Activated CD8-positive, alpha-beta memory T cell treated with anti-CD3 and anti-CD28 coated beads, Interleukin-2, amount 50 U/mL, for 24 hours (primary cell): ENCODE data around the gene GRB7.

Experiments
- DNase-seq: peaks from one replicate; pipeline ENCODE4 v3.0.0-alpha.2; 2020; ENCODE audit errors: extremely low read depth

Gene GRB7

GRCh38 chr17:39772987-39773934, 35.5 kb downstream of the GRB7 start:
- no peak for DNase-seq

GRCh38 chr17:39774047-39774446, 36.3 kb downstream of the GRB7 start:
- DNase-seq = no peak

GRCh38 chr17:39775031-39775430, 37.3 kb downstream of the GRB7 start:
- DNase-seq = no peak

DNA sequence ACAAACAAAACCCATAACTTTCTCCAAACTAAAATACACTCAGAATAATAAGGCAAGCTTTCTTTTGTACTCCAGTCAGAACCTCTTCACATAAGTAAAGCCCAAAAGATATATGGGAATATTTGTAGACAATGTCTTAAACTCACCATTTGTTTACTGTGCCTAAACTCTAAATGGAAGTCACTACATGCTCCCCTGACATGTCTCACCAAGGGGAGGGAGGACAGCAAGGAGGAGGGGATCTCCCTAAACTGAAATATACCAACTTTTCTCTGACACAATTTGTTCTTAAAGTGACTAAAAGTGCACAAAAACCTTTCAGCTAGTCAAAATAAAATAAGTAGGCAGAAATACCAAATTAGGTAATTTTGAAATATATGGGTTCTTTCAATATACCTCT, 38.5 kb downstream of the GRB7 start:
- DNase-seq = no peak

DNA sequence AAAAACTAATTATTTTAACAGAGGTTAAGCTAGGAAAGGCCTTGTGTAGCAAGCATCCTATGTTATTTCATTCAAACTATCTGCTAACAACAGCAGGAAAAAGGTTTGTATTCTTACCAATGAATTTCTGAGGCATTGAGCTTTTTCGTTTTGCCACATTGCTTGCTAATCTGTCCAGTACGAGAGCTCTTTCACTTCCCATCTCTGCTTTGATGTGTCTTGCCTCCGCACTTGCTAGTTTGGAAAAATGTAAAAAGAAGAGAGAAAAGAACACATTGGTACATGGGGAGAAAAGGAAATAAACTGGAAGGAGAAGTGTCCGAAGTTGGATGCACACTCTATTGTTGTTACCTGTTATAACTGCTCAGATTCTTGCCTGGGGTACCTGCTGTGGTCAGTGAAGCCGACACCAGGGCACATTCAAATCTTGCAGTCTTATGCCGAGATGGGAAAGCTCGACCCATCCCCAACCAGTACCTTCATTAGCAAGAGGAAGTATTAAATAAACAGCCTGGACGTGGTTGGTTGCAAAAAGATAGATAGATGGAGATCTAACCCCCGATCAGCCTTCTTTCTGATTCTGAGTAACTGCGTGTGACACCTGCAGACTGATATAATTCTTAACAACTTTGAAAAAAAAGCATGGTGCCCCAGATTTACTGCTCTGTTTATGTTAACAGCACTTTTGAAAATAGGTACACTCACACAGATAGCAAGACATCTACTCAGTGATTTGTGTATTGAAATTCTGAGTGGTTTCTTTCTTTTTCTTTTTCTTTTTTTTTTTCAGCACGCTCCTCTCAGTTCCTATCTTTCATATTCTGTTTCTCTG, 40.0 kb downstream of the GRB7 start:
- DNase-seq = no peak

DNA sequence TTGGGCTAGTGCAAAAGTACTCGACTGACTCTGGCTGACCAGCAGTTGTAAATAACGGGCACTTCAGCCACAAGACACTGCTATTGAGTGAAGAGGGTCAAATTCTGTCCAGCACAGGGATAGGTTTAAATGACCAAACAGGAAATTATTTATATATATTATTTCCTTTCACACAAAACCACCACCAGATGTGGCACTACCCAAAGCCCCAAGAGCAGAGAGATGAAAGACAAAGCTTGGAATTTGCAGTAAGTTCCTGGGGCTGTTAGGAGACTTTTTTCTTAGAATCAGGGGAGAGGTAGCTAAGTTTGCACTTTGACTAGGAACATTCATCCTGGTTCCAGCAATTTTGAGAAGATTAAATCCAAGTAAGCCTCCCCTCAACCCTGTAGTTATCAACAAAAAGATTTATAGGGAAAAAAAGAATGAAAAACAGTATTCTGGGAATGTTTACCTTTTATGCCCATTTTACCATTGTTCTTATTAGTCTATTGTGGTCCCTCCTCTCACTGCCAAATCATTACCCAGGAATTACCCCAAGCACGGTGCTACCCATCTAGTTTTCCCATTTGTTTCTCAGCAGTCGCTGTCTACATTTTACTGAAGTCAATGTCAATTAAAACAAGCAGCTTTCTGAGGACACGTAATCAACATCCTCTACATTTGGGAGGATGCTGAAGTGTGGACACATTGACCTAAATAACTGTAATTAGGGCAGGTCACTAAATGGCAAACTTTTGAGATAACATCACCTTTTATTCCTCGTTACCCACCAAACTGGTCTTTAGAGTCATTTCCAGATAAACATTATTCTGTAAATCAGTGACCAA, 43.5 kb downstream of the GRB7 start:
- DNase-seq = no peak

- no peak for DNase-seq
Measured at GRCh38 chr17:39781861-39782213, 44.1 kb downstream of the GRB7 start.

DNA sequence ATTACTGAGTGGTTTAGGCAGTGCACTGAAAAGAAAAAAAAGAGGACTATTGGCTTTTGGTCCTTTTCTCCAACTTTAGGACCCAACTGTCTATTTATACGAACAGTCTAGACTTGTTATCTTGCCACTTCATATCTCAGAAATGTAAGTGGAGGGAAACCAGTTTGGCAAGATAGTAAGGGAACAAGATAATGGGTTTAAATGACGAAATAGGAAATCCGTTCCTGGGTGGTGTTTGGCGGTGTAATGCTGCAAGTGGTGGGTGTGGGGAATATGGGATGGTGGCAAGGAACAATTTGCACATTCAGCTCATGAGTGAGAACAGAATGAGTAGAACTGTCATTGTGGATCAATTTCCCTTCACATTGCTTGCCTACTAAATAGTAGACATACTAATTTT, 44.7 kb downstream of the GRB7 start:
- no peak for DNase-seq

DNA sequence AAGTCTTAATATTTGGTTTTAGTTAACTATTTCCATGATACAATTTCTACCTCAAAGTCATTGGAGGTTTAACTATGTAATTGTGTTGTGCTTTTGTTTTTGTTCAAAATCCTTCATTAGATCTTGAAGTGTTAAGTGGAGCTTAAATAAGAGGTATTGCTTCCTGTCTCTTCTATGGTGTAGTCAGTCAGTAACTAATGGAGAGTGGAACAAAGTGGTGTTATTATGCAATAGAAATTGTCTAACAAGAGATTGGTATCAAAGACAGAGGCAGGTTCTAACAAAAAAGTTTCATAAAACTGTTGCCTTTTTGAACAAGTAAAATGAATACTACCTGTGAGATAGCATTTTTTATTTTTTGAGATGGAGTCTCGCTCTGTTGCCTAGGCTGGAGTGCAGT, 45.2 kb downstream of the GRB7 start:
- no peak for DNase-seq

GRCh38 chr17:39787041-39787440, 49.3 kb downstream of the GRB7 start:
- DNase-seq = no peak

DNA sequence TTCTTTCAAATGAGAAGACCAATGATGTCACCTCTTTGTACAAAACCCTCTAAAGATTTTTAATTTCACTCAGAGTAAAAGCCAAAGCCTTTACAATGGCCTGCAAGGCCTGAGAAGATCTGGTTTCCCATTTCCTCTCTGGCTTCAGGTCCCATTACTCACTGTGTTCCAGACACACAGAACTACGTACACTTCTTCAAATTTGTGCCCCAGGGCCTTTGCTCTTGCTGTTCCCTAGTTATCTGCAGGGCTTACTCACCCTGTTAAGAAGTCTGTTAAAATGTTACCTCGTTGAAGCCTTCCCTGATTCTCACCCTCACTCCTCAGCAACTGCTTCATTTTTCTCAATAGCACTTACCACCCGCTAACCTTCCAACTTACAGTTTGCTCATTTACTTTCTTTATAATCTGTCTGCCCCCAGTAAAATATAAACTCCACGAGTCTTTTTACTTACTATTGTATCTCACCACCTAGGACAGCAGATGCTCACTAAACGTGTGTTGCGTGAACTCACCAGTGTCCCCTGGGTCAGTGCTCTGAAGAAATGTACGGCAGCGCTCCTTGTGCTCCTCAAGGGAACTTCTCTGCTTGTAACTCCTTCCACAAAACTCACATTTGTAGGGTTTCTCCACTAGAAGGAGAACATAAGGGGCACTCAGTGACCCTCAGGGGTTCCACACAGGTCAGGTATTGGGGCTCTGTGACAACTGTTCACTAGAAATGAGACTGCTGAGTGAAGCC, 50.2 kb downstream of the GRB7 start:
- no peak for DNase-seq

DNA sequence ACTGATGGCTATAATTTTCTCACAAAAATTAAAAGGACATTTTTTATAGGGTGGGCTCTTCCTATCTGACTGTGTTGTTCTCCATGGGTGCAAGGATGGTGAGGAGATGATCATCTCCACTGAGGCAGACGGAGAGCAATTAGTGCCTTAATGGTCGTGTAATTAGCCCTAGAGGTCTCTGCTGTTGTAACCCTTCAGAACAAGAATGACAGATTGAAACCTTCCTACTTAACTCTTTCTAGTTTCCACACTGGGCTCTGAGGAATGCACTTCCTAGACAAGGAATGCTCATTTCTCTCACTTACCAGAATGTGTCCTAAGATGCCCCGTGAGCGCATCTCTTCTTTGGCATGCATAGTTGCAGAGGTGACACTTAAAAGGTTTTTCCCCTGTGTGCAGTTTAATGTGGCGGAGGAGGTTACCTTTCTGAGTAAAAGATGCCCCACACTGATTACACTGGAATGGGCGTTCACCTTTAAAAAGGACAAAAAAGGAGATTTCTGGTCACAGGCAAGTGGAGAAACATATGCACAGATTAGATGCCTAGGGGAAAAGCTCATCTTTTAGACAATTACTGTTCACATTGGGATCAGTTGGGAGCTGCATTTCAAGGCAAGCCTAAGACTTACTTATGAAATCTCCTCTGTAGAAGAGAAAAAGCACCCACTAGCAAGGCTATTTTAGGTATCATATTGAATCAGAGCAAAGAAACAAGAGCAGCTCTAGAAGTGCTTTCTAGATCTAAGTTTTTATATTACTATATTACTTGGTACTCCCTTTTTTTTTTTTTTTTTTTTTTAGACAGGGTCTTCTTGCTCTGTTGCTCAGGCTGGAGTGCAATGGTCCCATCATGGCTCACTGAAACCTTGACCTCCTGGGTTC, 53.6 kb downstream of the GRB7 start:
- DNase-seq = no peak

DNA sequence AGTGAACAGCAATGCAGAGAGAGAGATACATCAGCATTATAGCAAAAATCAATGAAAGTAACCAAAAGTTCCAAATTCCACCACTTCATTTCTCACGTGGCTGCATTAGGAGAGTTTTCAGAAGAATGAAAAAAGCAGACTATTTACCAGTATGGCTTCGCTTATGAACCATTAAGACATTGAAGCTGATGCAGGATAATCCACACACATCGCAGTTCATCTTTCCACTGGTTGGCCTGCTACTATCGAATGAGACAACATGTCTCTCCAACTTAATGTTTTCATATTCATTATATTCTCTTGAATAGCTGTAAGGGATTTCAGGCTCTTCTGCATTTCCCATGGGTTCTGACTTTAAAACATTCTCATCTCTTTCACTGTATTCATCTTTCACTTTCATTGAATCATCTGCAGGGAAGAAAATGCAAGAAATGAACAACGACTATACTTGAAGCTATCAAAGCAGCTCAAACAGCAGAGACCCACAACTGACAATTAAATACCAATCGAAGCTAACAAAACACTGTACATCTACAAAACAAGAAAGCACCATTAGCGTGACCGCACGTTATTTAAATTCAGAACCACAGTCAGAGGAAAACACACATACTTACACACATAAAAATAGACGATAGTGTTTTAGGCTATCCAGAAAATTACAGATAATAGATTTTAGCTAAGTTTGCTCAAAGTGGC, 54.9 kb downstream of the GRB7 start:
- DNase-seq = no peak

- no peak for DNase-seq
Measured at GRCh38 chr17:39793301-39793872, 55.6 kb downstream of the GRB7 start.

GRCh38 chr17:39794249-39794970, 56.7 kb downstream of the GRB7 start:
- no peak for DNase-seq
